GM12872 (cell line): ENCODE results near the gene SLC4A5.

Experiments
- CTCF ChIP-seq: IDR thresholded peaks from 3 replicates; pipeline ENCODE4 v1.5.1; 2011; ENCODE audit warnings: low read depth, mild to moderate bottlenecking, low read length, moderate library complexity; ENCODE audit not compliant: insufficient read depth

SLC4A5 gene

DNA sequence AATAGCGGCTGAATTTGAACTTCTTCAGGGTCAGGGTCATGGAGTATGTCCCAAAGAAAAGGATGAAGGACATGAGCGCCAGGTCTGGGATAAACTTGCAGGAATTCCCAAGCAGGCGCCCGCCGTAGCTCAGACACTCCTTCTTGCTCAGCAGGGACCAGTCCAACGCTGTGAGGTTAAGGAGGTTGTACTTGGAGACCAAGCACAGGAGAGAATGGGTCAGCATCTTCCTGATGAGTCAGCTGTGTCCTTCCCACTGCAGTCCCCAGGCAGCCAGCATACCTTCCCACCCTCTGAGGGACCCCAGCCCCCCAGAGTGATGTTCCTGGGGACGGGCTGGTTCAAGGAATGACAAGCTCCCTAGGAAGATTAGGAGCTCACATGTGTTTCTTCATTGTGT, 103.9 kb downstream of the SLC4A5 start:
- TF ChIP-seq CTCF, result no peak

- TF ChIP-seq CTCF, result no peak
These were observed 104.3 kb downstream of the SLC4A5 start for GRCh38 chr2:74238879-74239278.

DNA sequence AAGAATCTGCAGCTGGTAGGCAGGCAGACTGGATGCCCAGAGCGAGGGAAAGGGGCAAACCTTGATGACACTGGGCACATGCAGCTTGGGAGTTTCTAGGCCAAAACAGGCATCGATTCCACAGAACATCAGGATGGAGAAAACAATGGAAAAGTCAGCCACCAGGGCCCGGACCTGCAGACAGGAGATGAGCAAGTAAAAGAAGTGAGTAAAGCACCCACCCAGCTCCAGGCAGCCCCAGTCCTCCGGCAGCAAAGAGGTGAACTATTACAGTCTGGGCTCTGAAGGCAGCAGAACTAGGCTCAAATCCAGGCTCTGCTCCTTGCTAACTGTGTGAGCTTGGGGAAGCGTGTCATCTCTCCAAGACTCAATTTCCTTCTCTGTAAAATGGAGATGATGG, 108.2 kb downstream of the SLC4A5 start:
- TF ChIP-seq CTCF, result no peak

DNA sequence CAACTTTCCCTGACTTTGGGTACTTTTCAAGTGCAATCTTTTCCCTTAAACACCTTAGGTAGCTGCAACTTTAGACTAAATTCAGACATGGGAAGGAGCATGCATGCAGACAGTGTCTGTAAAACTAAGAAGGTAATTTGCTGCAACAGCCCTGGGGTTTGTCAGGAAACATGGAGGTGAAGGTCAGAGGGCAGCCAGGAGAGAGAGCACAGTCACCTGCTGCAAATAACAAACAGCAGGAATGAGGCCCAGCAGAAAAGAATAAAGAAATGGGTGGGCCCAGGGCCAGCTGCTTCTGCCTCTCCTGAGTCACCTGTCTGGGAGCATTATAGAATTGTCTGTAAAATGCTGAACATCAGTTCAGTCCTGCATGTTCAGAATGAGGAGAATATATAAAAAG, 109.6 kb downstream of the SLC4A5 start:
- no peak for TF ChIP-seq CTCF

DNA sequence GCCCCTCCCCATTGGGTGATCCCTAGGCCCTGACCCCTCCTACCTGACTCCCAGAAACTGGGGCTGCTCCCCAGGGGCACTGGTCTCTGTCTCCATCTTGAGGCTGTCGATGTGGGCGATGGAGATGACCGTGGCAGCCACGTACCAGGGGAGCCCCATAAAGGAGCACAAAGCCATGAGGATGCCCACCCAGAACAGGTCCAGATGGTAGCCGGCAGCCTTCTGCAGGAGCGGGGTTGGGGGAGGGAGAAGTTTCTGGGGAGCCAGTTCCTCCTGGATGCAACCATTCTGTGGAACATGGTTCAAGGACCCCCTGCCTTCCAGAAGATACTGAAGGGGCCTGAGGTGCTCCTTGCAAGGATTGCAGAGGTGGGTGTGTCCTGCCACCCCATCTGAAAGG, 110.8 kb downstream of the SLC4A5 start:
- 0 out of 3 replicates have a peak, but pooled peaks have one; percentile 2 for TF ChIP-seq CTCF

DNA sequence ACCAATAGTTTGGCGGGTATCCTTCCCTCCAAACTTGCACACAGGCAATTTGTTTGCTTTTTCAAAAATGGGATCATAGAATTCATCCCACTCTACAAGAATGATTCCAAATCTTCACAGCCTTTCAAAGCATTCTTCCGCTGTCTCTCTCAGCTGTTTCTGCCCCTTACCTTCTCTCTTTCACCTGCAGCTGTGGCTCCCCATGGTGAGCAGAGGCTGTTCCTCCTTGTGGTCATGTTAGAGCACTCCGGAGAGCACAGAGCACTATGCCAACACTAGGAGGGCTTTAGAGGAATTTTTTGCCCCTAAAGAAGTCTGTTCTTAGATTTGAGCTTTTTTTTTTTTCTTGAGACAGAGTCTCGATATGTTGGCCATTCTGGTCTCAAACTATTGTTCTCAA, 114.4 kb downstream of the SLC4A5 start:
- TF ChIP-seq CTCF, result no peak

DNA sequence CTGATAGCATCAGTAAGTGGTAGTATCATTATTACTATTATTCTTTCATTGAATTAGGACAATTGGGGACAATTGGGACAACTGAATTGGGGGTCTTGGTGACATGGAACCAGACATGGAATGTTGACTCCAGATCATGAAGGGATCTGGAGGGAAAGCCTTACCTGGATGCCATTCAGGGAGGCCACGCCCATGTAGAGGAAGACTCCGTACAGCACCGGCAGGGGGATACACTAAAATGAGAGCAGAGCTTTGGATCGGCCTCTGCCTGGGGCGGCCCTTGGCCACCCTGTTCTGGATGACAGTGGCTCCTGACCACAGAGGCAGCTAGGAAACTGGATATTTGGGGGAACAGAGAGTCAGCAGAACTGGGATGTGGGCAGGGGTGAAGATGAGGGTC, 115.6 kb downstream of the SLC4A5 start:
- TF ChIP-seq CTCF, result no peak

DNA sequence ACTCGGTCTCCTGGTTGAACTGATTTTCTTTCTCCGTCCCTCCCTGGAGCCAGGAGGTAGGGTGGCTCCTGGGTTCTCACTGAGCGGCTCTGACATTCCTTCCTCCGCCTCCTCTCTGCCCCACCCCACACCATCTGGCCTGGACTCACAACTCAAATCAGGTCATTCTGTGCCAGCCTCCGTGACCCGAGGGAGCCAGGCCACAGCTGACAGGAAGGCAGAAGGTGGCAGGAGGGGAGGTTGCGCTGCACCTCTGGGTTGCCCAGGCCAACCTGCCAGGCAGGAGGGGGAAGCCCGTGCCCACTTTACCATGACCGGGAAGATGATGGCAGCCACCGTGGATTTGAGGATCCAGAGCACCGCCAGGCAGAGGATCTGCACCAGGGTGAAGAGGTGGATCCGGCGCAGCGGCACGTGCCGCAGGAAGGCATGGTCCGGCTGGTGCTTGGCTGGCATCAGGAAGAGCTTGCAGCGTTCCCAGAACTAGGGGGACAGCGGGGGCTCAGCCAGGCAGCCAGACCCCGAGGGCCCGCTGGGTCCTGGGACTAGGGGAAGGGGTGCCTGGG, 116.5 kb downstream of the SLC4A5 start:
- no peak for TF ChIP-seq CTCF
